Breast epithelium (tissue), 4 donors: ENCODE measurements around the gene FAM168A. TPM values are rescaled to one million over a fixed set of nuclear protein-coding genes. Genes with fewer than 3 reads are reported as not detected.
A peak's percentile ranks its signal among the peaks of the same experiment; 100 is the strongest.

Experiments used
- DNase-seq, 2 donors: peaks; one replicate each; pipeline ENCODE4 v3.0.0-alpha.2; 2019; ENCODE audit warnings: low spot score in 2 of 2
- H3K27ac ChIP-seq, 2 donors: fragments of 200-600 bp; sonication (generic) in 1 of 2; one replicate each; pipeline ENCODE4 v1.5.1; 2016 to 2019; ENCODE audit warnings: mild to moderate bottlenecking in 1 of 2
- H3K27me3 ChIP-seq, 2 donors: fragments of 200-600 bp; sonication (generic) in 1 of 2; one replicate each; pipeline versions ENCODE4 v1.5.1 to v1.6.0; 2017 to 2019; ENCODE audit warnings: control low read depth in 1 of 2, mild to moderate bottlenecking in 1 of 2
- H3K36me3 ChIP-seq: fragments of 200-600 bp; one replicate; pipeline ENCODE4 v1.5.1; 2019
- H3K4me1 ChIP-seq, 2 donors: fragments of 200-600 bp; sonication (generic); one replicate each; pipeline ENCODE4 v1.5.1; 2016 to 2019; ENCODE audit warnings: control low read depth in 1 of 2
- H3K4me3 ChIP-seq, 3 donors: fragments of 200-600 bp; sonication (generic); 1 replicate in 2 of 3; 2 replicates in 1 of 3; pipeline ENCODE4 v1.5.1; 2016 to 2019; ENCODE audit warnings: mild to moderate bottlenecking in 3 of 3, moderate library complexity in 2 of 3
- H3K9me3 ChIP-seq, 2 donors: fragments of 200-600 bp; sonication (generic) in 1 of 2; one replicate each; pipeline ENCODE4 v1.5.1; 2016 to 2019; ENCODE audit warnings: control low read depth in 1 of 2
- POLR2A ChIP-seq: fragments of 450-650 bp; IDR thresholded peaks from one replicate; pipeline ENCODE4 v1.6.1; 2016; ENCODE audit warnings: antibody characterized with exemption, mild to moderate bottlenecking, moderate library complexity
- POLR2AphosphoS5 ChIP-seq, 3 donors: sonication (generic); formaldehyde crosslinking; IDR thresholded peaks; one replicate each; pipeline ENCODE4 v1.6.1; 2017; ENCODE audit warnings: antibody characterized with exemption in 3 of 3
- intact Hi-C: fragments of 100-400 bp; cut with DNase I; formaldehyde crosslinking; loops from one replicate; pipeline ENCODE4 v1.15.1; 2023; ENCODE audit warnings: low total_unique reads
- total RNA-seq, 3 donors: library from RNA; depleted of rRNA; stranded (reverse); fragments of >200 nt; gene quantifications; one replicate each; pipeline ENCODE4 v1.1.0, GENCODE V29; 2016
- TF ChIP-seq, protein P1 (sequence below), 3 donors: fragments of 450-650 bp; IDR thresholded peaks; one replicate each; pipeline ENCODE4 v1.5.1; 2016 to 2017; ENCODE audit warnings: antibody characterized with exemption in 3 of 3, mild to moderate bottlenecking in 3 of 3, moderate library complexity in 3 of 3

FAM168A gene
- total RNA-seq, 3 donors from 2014 or later, result 26.5 to 41.9 (median 28.8) TPM

DNA sequence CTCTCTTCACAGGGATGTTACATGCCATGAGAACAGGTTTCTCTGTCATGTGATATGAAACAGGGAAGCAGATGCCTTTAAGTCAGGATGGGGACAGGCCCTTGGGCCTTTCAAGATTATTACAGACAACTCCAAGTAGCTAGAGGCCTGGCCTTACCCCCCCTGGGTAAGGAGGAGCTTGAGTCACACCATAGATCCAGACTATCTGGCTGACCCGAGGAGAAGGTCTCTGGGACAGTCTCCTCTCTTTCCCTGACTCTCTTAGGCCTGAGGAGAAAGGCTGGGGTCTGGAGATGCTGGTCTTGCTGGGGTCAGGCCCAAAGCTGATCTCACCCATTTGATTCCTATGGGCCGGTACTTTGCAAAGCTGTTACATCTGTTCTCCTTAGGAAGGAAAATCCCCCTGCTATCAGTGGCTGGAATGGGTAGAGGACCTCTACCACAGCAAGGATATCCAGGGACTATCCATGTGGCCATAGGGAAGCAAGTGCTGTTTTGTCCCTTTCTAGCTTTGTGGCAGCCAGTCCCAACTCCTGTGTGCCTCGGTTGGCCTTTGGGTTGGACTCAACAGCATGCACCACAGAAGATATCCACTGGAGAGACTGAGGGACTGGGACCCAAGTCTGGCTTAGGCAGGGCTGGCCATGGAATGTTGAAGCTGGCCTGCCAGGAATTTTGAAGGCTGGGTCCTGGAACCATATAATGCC is 196.5 kb downstream of the FAM168A start:
- no peak for DNase-seq
- Histone ChIP-seq H3K27me3 (no peaks in the 10 kb centered on the region), H3K4me1 (no peaks in the 10 kb centered on the region), H3K4me3 (no peak overlapping the region), H3K27ac (no peak overlapping the region), H3K9me3 (no peaks in the 10 kb centered on the region), H3K36me3 (no peaks in the 10 kb centered on the region)
- intact Hi-C loops, result loop anchor here (10.0 kb wide), 1 partner anchor 113 kb away; no protein-coding TSS in a partner anchor
- TF ChIP-seq POLR2AphosphoS5 (IDR thresholded peaks at IDR 0.05) (no peak), POLR2A (no peak)
- TF ChIP-seq, protein P1, sequence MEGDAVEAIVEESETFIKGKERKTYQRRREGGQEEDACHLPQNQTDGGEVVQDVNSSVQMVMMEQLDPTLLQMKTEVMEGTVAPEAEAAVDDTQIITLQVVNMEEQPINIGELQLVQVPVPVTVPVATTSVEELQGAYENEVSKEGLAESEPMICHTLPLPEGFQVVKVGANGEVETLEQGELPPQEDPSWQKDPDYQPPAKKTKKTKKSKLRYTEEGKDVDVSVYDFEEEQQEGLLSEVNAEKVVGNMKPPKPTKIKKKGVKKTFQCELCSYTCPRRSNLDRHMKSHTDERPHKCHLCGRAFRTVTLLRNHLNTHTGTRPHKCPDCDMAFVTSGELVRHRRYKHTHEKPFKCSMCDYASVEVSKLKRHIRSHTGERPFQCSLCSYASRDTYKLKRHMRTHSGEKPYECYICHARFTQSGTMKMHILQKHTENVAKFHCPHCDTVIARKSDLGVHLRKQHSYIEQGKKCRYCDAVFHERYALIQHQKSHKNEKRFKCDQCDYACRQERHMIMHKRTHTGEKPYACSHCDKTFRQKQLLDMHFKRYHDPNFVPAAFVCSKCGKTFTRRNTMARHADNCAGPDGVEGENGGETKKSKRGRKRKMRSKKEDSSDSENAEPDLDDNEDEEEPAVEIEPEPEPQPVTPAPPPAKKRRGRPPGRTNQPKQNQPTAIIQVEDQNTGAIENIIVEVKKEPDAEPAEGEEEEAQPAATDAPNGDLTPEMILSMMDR (IDR thresholded peaks at IDR 0.05), result no peak

DNA sequence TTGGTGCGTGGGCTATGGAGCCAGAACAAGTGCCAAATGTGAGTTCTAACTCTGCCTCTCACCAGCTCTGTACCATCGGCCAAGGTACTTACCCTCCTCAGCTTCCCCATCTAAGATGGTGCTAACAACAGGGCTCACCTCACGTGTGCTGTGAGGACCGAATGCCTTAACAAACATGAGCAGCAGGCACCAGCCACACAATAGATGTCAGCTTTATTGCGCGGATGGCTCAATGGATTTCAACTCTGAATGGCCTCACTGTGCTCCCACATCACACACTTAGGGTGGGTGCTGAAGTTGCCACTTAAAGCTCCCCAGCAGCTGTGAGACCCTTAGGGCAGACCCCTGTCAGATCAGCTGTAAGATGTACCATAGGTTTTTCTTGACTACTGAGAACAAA is 197.6 kb downstream of the FAM168A start:
- TF ChIP-seq, protein P1 (IDR thresholded peaks at IDR 0.05), result no peak
- TF ChIP-seq POLR2A, result no peak
- no peak for TF ChIP-seq POLR2AphosphoS5 (IDR thresholded peaks at IDR 0.05)
- Histone ChIP-seq H3K27me3 (no peaks in the 10 kb centered on the region), H3K4me1 (no peaks in the 10 kb centered on the region), H3K36me3 (no peaks in the 10 kb centered on the region), H3K27ac (no peak overlapping the region), H3K9me3 (no peaks in the 10 kb centered on the region), H3K4me3 (no peak overlapping the region)
- intact Hi-C loops, result loop anchor here (10.0 kb wide), 1 partner anchor 115 kb away; no protein-coding TSS in a partner anchor
- DNase-seq, result no peak

DNA sequence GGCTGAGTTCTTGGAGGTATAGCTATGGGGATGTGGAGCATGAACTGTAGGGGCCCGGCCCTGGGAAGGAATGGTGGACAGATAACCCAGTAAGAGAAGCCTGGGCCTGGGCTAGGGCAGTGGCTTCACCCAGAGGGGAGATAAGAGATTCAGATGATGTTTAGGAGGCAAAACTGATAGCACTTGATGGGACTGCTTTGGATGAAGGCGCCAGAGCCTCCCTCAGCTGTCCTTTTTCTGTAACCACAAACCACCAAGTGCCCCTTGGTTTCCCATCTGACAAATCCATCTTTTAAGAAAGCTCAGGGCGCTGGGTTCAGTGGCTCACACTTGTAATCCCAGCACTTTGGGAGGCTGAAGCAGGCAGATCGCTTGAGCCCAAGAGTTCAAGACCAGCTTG is 198.3 kb downstream of the FAM168A start:
- H3K4me1 ChIP-seq, result no peaks in the 10 kb centered on the region
- no peak for TF ChIP-seq POLR2AphosphoS5 (IDR thresholded peaks at IDR 0.05)
- TF ChIP-seq, protein P1 (IDR thresholded peaks at IDR 0.05), result no peak
- no peaks in the 10 kb centered on the region for H3K9me3 ChIP-seq
- no peaks in the 10 kb centered on the region for H3K27me3 ChIP-seq
- H3K36me3 ChIP-seq, result no peaks in the 10 kb centered on the region
- DNase-seq, result no peak
- no peak overlapping the region for H3K4me3 ChIP-seq
- intact Hi-C loops, result loop anchor here (10.0 kb wide), 1 partner anchor 115 kb away; no protein-coding TSS in a partner anchor
- no peak overlapping the region for H3K27ac ChIP-seq

- no peaks in the 10 kb centered on the region for H3K4me1 ChIP-seq
- H3K36me3 ChIP-seq, result no peaks in the 10 kb centered on the region
- H3K27ac ChIP-seq, result peak overlapping the region in 1 of 2 donors; percentile 5
- intact Hi-C loops, result no loop called here
- DNase-seq, result no peak
- H3K27me3 ChIP-seq, result no peaks in the 10 kb centered on the region
- H3K4me3 ChIP-seq, result no peak overlapping the region
- TF ChIP-seq, protein P1 (IDR thresholded peaks at IDR 0.05), result no peak
- TF ChIP-seq POLR2A, result no peak
- TF ChIP-seq POLR2AphosphoS5 (IDR thresholded peaks at IDR 0.05), result no peak
- no peaks in the 10 kb centered on the region for H3K9me3 ChIP-seq
Measured at GRCh38 chr11:73399159-73399590, 198.7 kb downstream of the FAM168A start.

DNA sequence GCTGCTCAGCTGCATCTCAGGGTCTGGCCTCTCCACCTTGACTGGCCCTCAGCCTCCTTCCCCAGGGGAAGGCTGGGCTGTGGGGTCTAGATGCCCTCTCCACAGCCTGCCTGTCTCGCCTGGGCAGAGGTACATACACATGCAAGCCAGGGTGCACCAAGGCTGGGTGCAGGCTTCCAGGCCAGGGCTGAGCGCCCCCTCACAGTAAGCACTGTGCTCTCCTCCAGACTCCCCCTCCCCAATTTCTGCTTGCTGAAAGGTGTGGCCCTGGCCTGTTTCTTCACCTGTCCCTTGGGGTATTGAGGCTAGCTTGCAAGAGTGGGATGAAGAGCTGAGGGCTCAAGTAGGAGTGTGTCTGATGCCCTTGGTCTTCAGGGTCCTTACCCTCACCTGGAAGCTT is 199.2 kb downstream of the FAM168A start:
- intact Hi-C loops, result no loop called here
- DNase-seq, result no peak
- no peak for TF ChIP-seq POLR2AphosphoS5 (IDR thresholded peaks at IDR 0.05)
- TF ChIP-seq, protein P1 (IDR thresholded peaks at IDR 0.05), result no peak
- TF ChIP-seq POLR2A, result no peak

More for the DNA sequence above, 199.2 kb downstream of the FAM168A start:
- no peak overlapping the region for H3K4me3 ChIP-seq
- no peaks in the 10 kb centered on the region for H3K9me3 ChIP-seq
- peak overlapping the region in 1 of 2 donors; percentile 5 for H3K27ac ChIP-seq
- H3K27me3 ChIP-seq, result no peaks in the 10 kb centered on the region
- no peaks in the 10 kb centered on the region for H3K4me1 ChIP-seq
- no peaks in the 10 kb centered on the region for H3K36me3 ChIP-seq
